SK-N-SH treated with all-trans-retinoic acid at 6 μM for 48 hours (cell line): ENCODE results near the gene ZNF488.

ENCODE experiments used
- ATAC-seq: fragments of 200-7000 bp; cut with Tn5 transposase; 3 replicates; pipeline ENCODE4 v1.9.1; 2020; ENCODE audit warnings: mild to moderate bottlenecking, moderate library complexity
- ARNTL ChIP-seq: fragments of 450-650 bp; formaldehyde crosslinking; IDR thresholded peaks from 2 replicates; pipeline ENCODE4 v1.5.0; 2020; ENCODE audit warnings: low read depth, mild to moderate bottlenecking, moderate library complexity, borderline replicate concordance
- ESRRG ChIP-seq: fragments of 250-450 bp; sonication (Bioruptor Pico); IDR thresholded peaks from 2 replicates; pipeline ENCODE4 v1.6.1; 2021; ENCODE audit warnings: mild to moderate bottlenecking
- GLIS3 ChIP-seq: fragments of 250-450 bp; sonication (Bioruptor Pico); IDR thresholded peaks from 2 replicates; pipeline ENCODE4 v1.5.0; 2020; ENCODE audit warnings: mild to moderate bottlenecking, moderate library complexity
- OSR1 ChIP-seq: fragments of 250-450 bp; sonication (Bioruptor Pico); IDR thresholded peaks from 2 replicates; pipeline ENCODE4 v1.8.0; 2022; ENCODE audit warnings: moderate library complexity, mild to moderate bottlenecking, inconsistent platforms
- PPARA ChIP-seq: fragments of 250-450 bp; sonication (Bioruptor Pico); IDR thresholded peaks from 2 replicates; pipeline ENCODE4 v1.5.0; 2020; ENCODE audit warnings: mild to moderate bottlenecking, borderline replicate concordance
- RARB ChIP-seq: fragments of 250-450 bp; sonication (Bioruptor Pico); IDR thresholded peaks from 2 replicates; pipeline ENCODE4 v1.8.0; 2021; ENCODE audit warnings: mild to moderate bottlenecking, moderate library complexity
- TCF4 ChIP-seq: fragments of 250-450 bp; sonication (Bioruptor Pico); IDR thresholded peaks from 2 replicates; pipeline ENCODE4 v1.8.0; 2021; ENCODE audit warnings: mild to moderate bottlenecking, moderate library complexity, borderline replicate concordance
- TOX ChIP-seq: fragments of 250-450 bp; sonication (Bioruptor Pico); IDR thresholded peaks from 2 replicates; pipeline ENCODE4 v1.8.0; 2021; ENCODE audit warnings: mild to moderate bottlenecking, moderate library complexity, borderline replicate concordance
- TSHZ2 ChIP-seq: fragments of 250-450 bp; sonication (Bioruptor Pico); IDR thresholded peaks from 2 replicates; pipeline ENCODE4 v1.5.0; 2020; ENCODE audit warnings: mild to moderate bottlenecking, moderate library complexity
- ZC3H10 ChIP-seq: fragments of 250-450 bp; sonication (Bioruptor Pico); IDR thresholded peaks from 2 replicates; pipeline ENCODE4 v1.5.1; 2021; ENCODE audit warnings: mild to moderate bottlenecking, moderate library complexity
- ZFP3 ChIP-seq: fragments of 250-450 bp; sonication (Bioruptor Pico); IDR thresholded peaks from 2 replicates; pipeline ENCODE4 v1.5.0; 2020; ENCODE audit warnings: mild to moderate bottlenecking, moderate library complexity
- ZFP30 ChIP-seq: fragments of 450-650 bp; formaldehyde crosslinking; IDR thresholded peaks from 2 replicates; pipeline ENCODE4 v1.5.0; 2022; ENCODE audit warnings: mild to moderate bottlenecking, moderate library complexity
- ZNF70 ChIP-seq: fragments of 450-650 bp; formaldehyde crosslinking; IDR thresholded peaks from 2 replicates; pipeline ENCODE4 v1.5.0; 2020; ENCODE audit warnings: mild to moderate bottlenecking, moderate library complexity
- ZNF8 ChIP-seq: fragments of 450-650 bp; formaldehyde crosslinking; IDR thresholded peaks from 2 replicates; pipeline ENCODE4 v1.5.0; 2020; ENCODE audit warnings: mild to moderate bottlenecking, moderate library complexity
- TF ChIP-seq, protein P1 (sequence below): fragments of 250-450 bp; sonication (Bioruptor Pico); IDR thresholded peaks from 2 replicates; pipeline ENCODE4 v1.8.0; 2020; ENCODE audit warnings: mild to moderate bottlenecking, moderate library complexity, borderline replicate concordance
- TF ChIP-seq, protein P2 (sequence below): fragments of 250-450 bp; sonication (Bioruptor Pico); IDR thresholded peaks from 2 replicates; pipeline ENCODE4 v1.8.0; 2021; ENCODE audit warnings: low read depth, mild to moderate bottlenecking, moderate library complexity, borderline replicate concordance
- TF ChIP-seq, protein P3 (sequence below): fragments of 250-450 bp; sonication (Bioruptor Pico); IDR thresholded peaks from 2 replicates; pipeline ENCODE4 v1.5.1; 2021; ENCODE audit warnings: mild to moderate bottlenecking, moderate library complexity
- TF ChIP-seq, protein P4 (sequence below): fragments of 250-450 bp; sonication (Bioruptor Pico); IDR thresholded peaks from 2 replicates; pipeline ENCODE4 v1.5.1; 2020; ENCODE audit warnings: low read depth, mild to moderate bottlenecking, moderate library complexity

ZNF488 gene

GRCh38 chr10:47348138-47348651, 35.9 kb downstream of the ZNF488 start, which contains the start of gene RBP3:
RBP3 (plus strand) TSS chr10:47348363; CDS start chr10:47348485, 122 bp downstream.
- TF ChIP-seq ZC3H10 (CRISPR knock-in tag) (no peak), ZNF70 (CRISPR knock-in tag) (no peak), ZFP3 (CRISPR knock-in tag) (no peak), OSR1 (CRISPR knock-in tag) (no peak), TCF4 (no peak), GLIS3 (no peak), RARB (CRISPR knock-in tag) (no peak), PPARA (CRISPR knock-in tag) (no peak), ZNF8 (CRISPR knock-in tag) (no peak), TOX (CRISPR knock-in tag) (no peak), ZFP30 (CRISPR knock-in tag) (no peak)
- TF ChIP-seq, protein P1, sequence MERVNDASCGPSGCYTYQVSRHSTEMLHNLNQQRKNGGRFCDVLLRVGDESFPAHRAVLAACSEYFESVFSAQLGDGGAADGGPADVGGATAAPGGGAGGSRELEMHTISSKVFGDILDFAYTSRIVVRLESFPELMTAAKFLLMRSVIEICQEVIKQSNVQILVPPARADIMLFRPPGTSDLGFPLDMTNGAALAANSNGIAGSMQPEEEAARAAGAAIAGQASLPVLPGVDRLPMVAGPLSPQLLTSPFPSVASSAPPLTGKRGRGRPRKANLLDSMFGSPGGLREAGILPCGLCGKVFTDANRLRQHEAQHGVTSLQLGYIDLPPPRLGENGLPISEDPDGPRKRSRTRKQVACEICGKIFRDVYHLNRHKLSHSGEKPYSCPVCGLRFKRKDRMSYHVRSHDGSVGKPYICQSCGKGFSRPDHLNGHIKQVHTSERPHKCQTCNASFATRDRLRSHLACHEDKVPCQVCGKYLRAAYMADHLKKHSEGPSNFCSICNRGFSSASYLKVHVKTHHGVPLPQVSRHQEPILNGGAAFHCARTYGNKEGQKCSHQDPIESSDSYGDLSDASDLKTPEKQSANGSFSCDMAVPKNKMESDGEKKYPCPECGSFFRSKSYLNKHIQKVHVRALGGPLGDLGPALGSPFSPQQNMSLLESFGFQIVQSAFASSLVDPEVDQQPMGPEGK (CRISPR knock-in tag), result no peak
- TF ChIP-seq, protein P2, sequence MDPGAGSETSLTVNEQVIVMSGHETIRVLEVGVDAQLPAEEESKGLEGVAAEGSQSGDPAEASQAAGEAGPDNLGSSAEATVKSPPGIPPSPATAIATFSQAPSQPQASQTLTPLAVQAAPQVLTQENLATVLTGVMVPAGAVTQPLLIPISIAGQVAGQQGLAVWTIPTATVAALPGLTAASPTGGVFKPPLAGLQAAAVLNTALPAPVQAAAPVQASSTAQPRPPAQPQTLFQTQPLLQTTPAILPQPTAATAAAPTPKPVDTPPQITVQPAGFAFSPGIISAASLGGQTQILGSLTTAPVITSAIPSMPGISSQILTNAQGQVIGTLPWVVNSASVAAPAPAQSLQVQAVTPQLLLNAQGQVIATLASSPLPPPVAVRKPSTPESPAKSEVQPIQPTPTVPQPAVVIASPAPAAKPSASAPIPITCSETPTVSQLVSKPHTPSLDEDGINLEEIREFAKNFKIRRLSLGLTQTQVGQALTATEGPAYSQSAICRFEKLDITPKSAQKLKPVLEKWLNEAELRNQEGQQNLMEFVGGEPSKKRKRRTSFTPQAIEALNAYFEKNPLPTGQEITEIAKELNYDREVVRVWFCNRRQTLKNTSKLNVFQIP (CRISPR knock-in tag), result no peak

DNA sequence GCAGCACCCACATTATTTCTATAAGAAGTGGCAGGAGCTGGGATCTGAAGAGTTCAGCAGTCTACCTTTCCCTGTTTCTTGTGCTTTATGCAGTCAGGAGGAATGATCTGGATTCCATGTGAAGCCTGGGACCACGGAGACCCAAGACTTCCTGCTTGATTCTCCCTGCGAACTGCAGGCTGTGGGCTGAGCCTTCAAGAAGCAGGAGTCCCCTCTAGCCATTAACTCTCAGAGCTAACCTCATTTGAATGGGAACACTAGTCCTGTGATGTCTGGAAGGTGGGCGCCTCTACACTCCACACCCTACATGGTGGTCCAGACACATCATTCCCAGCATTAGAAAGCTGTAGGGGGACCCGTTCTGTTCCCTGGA, 36.8 kb downstream of the ZNF488 start:
- TF ChIP-seq ZC3H10 (CRISPR knock-in tag) (no peak), GLIS3 (no peak), ZNF70 (CRISPR knock-in tag) (no peak), ARNTL (CRISPR knock-in tag) (no peak), ESRRG (no peak), TSHZ2 (CRISPR knock-in tag) (no peak)
- TF ChIP-seq, protein P3, sequence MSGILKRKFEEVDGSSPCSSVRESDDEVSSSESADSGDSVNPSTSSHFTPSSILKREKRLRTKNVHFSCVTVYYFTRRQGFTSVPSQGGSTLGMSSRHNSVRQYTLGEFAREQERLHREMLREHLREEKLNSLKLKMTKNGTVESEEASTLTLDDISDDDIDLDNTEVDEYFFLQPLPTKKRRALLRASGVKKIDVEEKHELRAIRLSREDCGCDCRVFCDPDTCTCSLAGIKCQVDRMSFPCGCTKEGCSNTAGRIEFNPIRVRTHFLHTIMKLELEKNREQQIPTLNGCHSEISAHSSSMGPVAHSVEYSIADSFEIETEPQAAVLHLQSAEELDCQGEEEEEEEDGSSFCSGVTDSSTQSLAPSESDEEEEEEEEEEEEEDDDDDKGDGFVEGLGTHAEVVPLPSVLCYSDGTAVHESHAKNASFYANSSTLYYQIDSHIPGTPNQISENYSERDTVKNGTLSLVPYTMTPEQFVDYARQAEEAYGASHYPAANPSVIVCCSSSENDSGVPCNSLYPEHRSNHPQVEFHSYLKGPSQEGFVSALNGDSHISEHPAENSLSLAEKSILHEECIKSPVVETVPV (CRISPR knock-in tag), result no peak
- TF ChIP-seq, protein P1 (CRISPR knock-in tag), result no peak
- no peak for ATAC-seq

More at GRCh38 chr10:47348138-47348651, 35.9 kb downstream of the ZNF488 start, which contains the start of gene RBP3:
- no peak for ATAC-seq

DNA sequence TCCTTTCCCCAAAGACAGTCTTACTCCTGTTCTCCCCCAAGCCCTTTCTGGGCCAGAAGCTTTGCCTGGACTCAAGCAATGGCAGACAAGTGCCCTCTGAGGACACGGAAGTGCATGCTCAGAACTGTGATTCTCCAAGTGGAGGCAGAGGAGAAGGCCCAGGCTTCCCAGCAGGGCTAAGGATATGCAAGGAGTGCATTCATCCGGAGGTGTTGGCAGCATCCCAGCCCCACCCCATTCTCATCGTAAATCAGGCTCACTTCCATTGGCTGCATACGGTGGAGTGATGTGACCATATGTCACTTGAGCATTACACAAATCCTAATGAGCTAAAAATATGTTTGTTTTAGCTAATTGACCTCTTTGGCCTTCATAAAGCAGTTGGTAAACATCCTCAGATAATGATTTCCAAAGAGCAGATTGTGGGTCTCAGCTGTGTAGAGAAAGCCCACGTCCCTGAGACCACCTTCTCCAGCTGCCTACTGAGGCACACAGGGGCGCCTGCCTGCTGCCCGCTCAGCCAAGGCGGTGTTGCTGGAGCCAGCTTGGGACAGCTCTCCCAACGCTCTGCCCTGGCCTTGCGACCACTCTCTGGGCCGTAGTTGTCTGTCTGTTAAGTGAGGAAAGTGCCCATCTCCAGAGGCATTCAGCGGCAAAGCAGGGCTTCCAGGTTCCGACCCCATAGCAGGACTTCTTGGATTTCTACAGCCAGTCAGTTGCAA, 37.4 kb downstream of the ZNF488 start:
- TF ChIP-seq, protein P4, sequence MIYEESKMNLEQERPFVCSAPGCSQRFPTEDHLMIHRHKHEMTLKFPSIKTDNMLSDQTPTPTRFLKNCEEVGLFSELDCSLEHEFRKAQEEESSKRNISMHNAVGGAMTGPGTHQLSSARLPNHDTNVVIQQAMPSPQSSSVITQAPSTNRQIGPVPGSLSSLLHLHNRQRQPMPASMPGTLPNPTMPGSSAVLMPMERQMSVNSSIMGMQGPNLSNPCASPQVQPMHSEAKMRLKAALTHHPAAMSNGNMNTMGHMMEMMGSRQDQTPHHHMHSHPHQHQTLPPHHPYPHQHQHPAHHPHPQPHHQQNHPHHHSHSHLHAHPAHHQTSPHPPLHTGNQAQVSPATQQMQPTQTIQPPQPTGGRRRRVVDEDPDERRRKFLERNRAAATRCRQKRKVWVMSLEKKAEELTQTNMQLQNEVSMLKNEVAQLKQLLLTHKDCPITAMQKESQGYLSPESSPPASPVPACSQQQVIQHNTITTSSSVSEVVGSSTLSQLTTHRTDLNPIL (CRISPR knock-in tag), result no peak
- TF ChIP-seq, protein P2 (CRISPR knock-in tag), result no peak
- ATAC-seq, result no peak
